ENCODE data around the gene SYT2.
A peak's percentile ranks its signal among the peaks of the same experiment; 100 is the strongest.

The SYT2 gene

GRCh38 chr1:202703191-202703590, 7.1 kb downstream of the SYT2 start:
- no peak for FAIRE-seq

GRCh38 chr1:202702088-202702487, 8.2 kb downstream of the SYT2 start:
- no peak for FAIRE-seq

GRCh38 chr1:202701200-202701599, 9.1 kb downstream of the SYT2 start:
- FAIRE-seq = no peak

GRCh38 chr1:202700061-202700460, 10.2 kb downstream of the SYT2 start:
- FAIRE-seq = no peak

GRCh38 chr1:202698276-202698675, 12.0 kb downstream of the SYT2 start:
- FAIRE-seq = no peak

- no peak for FAIRE-seq
These were observed 13.2 kb downstream of the SYT2 start for GRCh38 chr1:202697038-202697437.

- no peak for FAIRE-seq
These were observed 15.9 kb downstream of the SYT2 start for GRCh38 chr1:202694314-202694713.

- peak; percentile 68 for FAIRE-seq
These were observed 17.2 kb downstream of the SYT2 start for GRCh38 chr1:202692959-202693555.

GRCh38 chr1:202691816-202692215, 18.4 kb downstream of the SYT2 start:
- FAIRE-seq = no peak

- FAIRE-seq = no peak
These were observed 20.5 kb downstream of the SYT2 start for GRCh38 chr1:202689493-202690342.

GRCh38 chr1:202689082-202689481, 21.2 kb downstream of the SYT2 start:
- FAIRE-seq = no peak

GRCh38 chr1:202688401-202688800, 21.9 kb downstream of the SYT2 start:
- FAIRE-seq = no peak

- FAIRE-seq = no peak
These were observed 22.5 kb downstream of the SYT2 start for GRCh38 chr1:202687798-202688197.

- no peak for FAIRE-seq
These were observed 22.9 kb downstream of the SYT2 start for GRCh38 chr1:202687370-202687769.

- FAIRE-seq = no peak
These were observed 24.6 kb downstream of the SYT2 start for GRCh38 chr1:202685641-202686040.

- no peak for FAIRE-seq
These were observed 25.5 kb downstream of the SYT2 start for GRCh38 chr1:202684716-202685115.

GRCh38 chr1:202683029-202683428, 27.2 kb downstream of the SYT2 start:
- no peak for FAIRE-seq

GRCh38 chr1:202682477-202682876, 27.8 kb downstream of the SYT2 start:
- FAIRE-seq = no peak

GRCh38 chr1:202681736-202682420, 28.4 kb downstream of the SYT2 start:
- FAIRE-seq = no peak

GRCh38 chr1:202680586-202681352, 29.5 kb downstream of the SYT2 start:
- no peak for FAIRE-seq

- no peak for FAIRE-seq
These were observed 30.7 kb downstream of the SYT2 start for GRCh38 chr1:202679406-202680177.

GRCh38 chr1:202677433-202677832, 32.8 kb downstream of the SYT2 start:
- FAIRE-seq = no peak
